SK-N-SH treated with all-trans-retinoic acid at 6 μM for 48 hours (cell line): ENCODE results near the gene YOD1.
"Not testable (repeated sequence)": the region's sequence is repeated elsewhere in the genome, so short reads cannot be mapped to it uniquely, and the experiment has no call there.

Source experiments
- ATAC-seq: fragments of 200-7000 bp; cut with Tn5 transposase; 3 replicates; pipeline ENCODE4 v1.9.1; 2020; ENCODE audit warnings: mild to moderate bottlenecking, moderate library complexity
- ARNTL ChIP-seq: fragments of 450-650 bp; formaldehyde crosslinking; IDR thresholded peaks from 2 replicates; pipeline ENCODE4 v1.5.0; 2020; ENCODE audit warnings: low read depth, mild to moderate bottlenecking, moderate library complexity, borderline replicate concordance
- CREB5 ChIP-seq: fragments of 250-450 bp; sonication (Bioruptor Pico); IDR thresholded peaks from 2 replicates; pipeline ENCODE4 v1.5.1; 2020; ENCODE audit warnings: low read depth, mild to moderate bottlenecking, moderate library complexity
- CSDC2 ChIP-seq: fragments of 250-450 bp; sonication (Bioruptor Pico); IDR thresholded peaks from 2 replicates; pipeline ENCODE4 v1.5.0; 2020; ENCODE audit warnings: mild to moderate bottlenecking, moderate library complexity
- CSRNP3 ChIP-seq: fragments of 250-450 bp; sonication (Bioruptor Pico); IDR thresholded peaks from 2 replicates; pipeline ENCODE4 v1.5.1; 2021; ENCODE audit warnings: mild to moderate bottlenecking, moderate library complexity
- ESRRG ChIP-seq: fragments of 250-450 bp; sonication (Bioruptor Pico); IDR thresholded peaks from 2 replicates; pipeline ENCODE4 v1.6.1; 2021; ENCODE audit warnings: mild to moderate bottlenecking
- GLIS3 ChIP-seq: fragments of 250-450 bp; sonication (Bioruptor Pico); IDR thresholded peaks from 2 replicates; pipeline ENCODE4 v1.5.0; 2020; ENCODE audit warnings: mild to moderate bottlenecking, moderate library complexity
- ISL1 ChIP-seq: fragments of 250-450 bp; sonication (Bioruptor Pico); IDR thresholded peaks from 2 replicates; pipeline ENCODE4 v2.1.2; 2022; ENCODE audit warnings: mild to moderate bottlenecking, moderate library complexity
- OSR1 ChIP-seq: fragments of 250-450 bp; sonication (Bioruptor Pico); IDR thresholded peaks from 2 replicates; pipeline ENCODE4 v1.8.0; 2022; ENCODE audit warnings: moderate library complexity, mild to moderate bottlenecking, inconsistent platforms
- POU6F1 ChIP-seq: fragments of 250-450 bp; sonication (Bioruptor Pico); IDR thresholded peaks from 2 replicates; pipeline ENCODE4 v1.8.0; 2021; ENCODE audit warnings: low read depth, mild to moderate bottlenecking, moderate library complexity, borderline replicate concordance
- PPARA ChIP-seq: fragments of 250-450 bp; sonication (Bioruptor Pico); IDR thresholded peaks from 2 replicates; pipeline ENCODE4 v1.5.0; 2020; ENCODE audit warnings: mild to moderate bottlenecking, borderline replicate concordance
- RARB ChIP-seq: fragments of 250-450 bp; sonication (Bioruptor Pico); IDR thresholded peaks from 2 replicates; pipeline ENCODE4 v1.8.0; 2021; ENCODE audit warnings: mild to moderate bottlenecking, moderate library complexity
- TCF4 ChIP-seq: fragments of 250-450 bp; sonication (Bioruptor Pico); IDR thresholded peaks from 2 replicates; pipeline ENCODE4 v1.8.0; 2021; ENCODE audit warnings: mild to moderate bottlenecking, moderate library complexity, borderline replicate concordance
- TOX ChIP-seq: fragments of 250-450 bp; sonication (Bioruptor Pico); IDR thresholded peaks from 2 replicates; pipeline ENCODE4 v1.8.0; 2021; ENCODE audit warnings: mild to moderate bottlenecking, moderate library complexity, borderline replicate concordance
- ZFP3 ChIP-seq: fragments of 250-450 bp; sonication (Bioruptor Pico); IDR thresholded peaks from 2 replicates; pipeline ENCODE4 v1.5.0; 2020; ENCODE audit warnings: mild to moderate bottlenecking, moderate library complexity
- ZFP30 ChIP-seq: fragments of 450-650 bp; formaldehyde crosslinking; IDR thresholded peaks from 2 replicates; pipeline ENCODE4 v1.5.0; 2022; ENCODE audit warnings: mild to moderate bottlenecking, moderate library complexity
- ZNF565 ChIP-seq: fragments of 450-650 bp; formaldehyde crosslinking; conservative IDR thresholded peaks from 2 replicates; pipeline ENCODE4 v1.5.0; 2020; ENCODE audit warnings: low read depth, mild to moderate bottlenecking, moderate library complexity
- ZNF70 ChIP-seq: fragments of 450-650 bp; formaldehyde crosslinking; IDR thresholded peaks from 2 replicates; pipeline ENCODE4 v1.5.0; 2020; ENCODE audit warnings: mild to moderate bottlenecking, moderate library complexity
- ZNF8 ChIP-seq: fragments of 450-650 bp; formaldehyde crosslinking; IDR thresholded peaks from 2 replicates; pipeline ENCODE4 v1.5.0; 2020; ENCODE audit warnings: mild to moderate bottlenecking, moderate library complexity
- TF ChIP-seq, protein P1 (sequence below): fragments of 250-450 bp; sonication (Bioruptor Pico); IDR thresholded peaks from 2 replicates; pipeline ENCODE4 v1.5.0; 2020; ENCODE audit warnings: mild to moderate bottlenecking, moderate library complexity
- TF ChIP-seq, protein P2 (sequence below): fragments of 250-450 bp; sonication (Bioruptor Pico); IDR thresholded peaks from 2 replicates; pipeline ENCODE4 v1.8.0; 2020; ENCODE audit warnings: mild to moderate bottlenecking, moderate library complexity, borderline replicate concordance

YOD1 gene

DNA sequence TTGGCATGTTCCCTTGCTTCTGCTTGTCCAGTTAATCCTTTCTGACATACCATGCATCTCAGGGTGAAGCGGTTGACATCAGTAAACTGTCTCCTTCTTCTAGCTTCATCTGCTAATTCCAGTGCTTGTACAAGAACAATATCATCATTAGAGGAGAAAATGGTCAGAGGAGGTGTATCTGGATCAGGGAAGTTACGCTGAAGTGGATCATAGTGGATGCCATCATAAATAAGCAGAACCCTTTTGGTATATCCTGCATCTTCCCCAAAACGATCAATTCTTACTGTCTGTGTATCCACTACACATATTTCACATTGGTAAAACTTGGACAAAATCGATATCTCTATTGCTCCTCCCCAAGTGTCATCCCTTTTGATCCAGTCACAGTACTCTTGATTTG lies 2.0 kb downstream of the YOD1 start:
- no peak for TF ChIP-seq ARNTL (CRISPR knock-in tag)
- no peak for TF ChIP-seq ISL1 (CRISPR knock-in tag)
- TF ChIP-seq, protein P1, sequence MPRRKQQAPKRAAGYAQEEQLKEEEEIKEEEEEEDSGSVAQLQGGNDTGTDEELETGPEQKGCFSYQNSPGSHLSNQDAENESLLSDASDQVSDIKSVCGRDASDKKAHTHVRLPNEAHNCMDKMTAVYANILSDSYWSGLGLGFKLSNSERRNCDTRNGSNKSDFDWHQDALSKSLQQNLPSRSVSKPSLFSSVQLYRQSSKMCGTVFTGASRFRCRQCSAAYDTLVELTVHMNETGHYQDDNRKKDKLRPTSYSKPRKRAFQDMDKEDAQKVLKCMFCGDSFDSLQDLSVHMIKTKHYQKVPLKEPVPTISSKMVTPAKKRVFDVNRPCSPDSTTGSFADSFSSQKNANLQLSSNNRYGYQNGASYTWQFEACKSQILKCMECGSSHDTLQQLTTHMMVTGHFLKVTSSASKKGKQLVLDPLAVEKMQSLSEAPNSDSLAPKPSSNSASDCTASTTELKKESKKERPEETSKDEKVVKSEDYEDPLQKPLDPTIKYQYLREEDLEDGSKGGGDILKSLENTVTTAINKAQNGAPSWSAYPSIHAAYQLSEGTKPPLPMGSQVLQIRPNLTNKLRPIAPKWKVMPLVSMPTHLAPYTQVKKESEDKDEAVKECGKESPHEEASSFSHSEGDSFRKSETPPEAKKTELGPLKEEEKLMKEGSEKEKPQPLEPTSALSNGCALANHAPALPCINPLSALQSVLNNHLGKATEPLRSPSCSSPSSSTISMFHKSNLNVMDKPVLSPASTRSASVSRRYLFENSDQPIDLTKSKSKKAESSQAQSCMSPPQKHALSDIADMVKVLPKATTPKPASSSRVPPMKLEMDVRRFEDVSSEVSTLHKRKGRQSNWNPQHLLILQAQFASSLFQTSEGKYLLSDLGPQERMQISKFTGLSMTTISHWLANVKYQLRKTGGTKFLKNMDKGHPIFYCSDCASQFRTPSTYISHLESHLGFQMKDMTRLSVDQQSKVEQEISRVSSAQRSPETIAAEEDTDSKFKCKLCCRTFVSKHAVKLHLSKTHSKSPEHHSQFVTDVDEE (CRISPR knock-in tag) = no peak
- TF ChIP-seq ZNF70 (CRISPR knock-in tag) = no peak
- no peak for ATAC-seq

DNA sequence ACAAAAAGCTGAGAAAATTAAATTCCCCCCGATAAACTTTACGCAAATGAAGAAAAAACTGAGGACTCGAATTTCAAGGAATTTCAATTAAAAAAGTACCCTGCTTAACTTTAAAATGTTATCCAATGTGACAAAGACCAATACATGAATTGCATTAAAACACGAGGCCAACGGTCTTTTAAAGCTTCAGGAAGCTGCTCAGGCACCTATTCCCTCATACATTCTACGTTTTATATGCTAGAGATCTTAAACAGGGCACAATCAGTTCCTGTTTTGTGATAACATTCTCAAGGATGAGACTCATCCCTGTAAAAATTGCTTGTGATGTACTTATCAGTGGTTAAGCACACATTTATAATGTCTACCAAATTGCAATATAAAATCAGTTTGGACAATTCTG lies 3.0 kb downstream of the YOD1 start:
- no peak for ATAC-seq
- TF ChIP-seq OSR1 (CRISPR knock-in tag) (no peak), ZNF8 (no peak), TCF4 (no peak), ARNTL (CRISPR knock-in tag) (no peak), ESRRG (no peak), ISL1 (CRISPR knock-in tag) (no peak), CSRNP3 (CRISPR knock-in tag) (no peak), RARB (no peak)

DNA sequence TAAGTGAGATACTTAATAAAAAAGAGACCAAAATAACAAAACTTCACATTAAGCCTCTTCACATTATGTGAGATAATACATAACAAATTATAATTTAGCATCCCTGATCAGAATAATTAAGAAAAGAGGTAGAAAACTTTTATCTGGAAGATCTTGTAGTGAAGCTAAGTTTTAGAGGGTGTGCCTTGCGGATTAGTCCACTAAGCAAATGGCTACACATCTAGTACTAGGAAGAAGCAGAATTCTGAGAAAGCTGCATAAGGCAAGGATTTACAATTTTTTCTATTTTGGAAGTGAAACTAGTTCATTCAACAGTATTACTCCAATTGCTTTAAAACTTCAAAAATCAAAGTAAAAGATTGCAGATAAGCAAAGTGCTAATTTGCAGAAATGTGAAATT lies 3.5 kb downstream of the YOD1 start:
- ATAC-seq = no peak
- TF ChIP-seq PPARA = no peak
- no peak for TF ChIP-seq ZNF8
- TF ChIP-seq ESRRG = no peak
- TF ChIP-seq TOX (CRISPR knock-in tag) = no peak
- TF ChIP-seq TCF4 = no peak
- TF ChIP-seq, protein P2, sequence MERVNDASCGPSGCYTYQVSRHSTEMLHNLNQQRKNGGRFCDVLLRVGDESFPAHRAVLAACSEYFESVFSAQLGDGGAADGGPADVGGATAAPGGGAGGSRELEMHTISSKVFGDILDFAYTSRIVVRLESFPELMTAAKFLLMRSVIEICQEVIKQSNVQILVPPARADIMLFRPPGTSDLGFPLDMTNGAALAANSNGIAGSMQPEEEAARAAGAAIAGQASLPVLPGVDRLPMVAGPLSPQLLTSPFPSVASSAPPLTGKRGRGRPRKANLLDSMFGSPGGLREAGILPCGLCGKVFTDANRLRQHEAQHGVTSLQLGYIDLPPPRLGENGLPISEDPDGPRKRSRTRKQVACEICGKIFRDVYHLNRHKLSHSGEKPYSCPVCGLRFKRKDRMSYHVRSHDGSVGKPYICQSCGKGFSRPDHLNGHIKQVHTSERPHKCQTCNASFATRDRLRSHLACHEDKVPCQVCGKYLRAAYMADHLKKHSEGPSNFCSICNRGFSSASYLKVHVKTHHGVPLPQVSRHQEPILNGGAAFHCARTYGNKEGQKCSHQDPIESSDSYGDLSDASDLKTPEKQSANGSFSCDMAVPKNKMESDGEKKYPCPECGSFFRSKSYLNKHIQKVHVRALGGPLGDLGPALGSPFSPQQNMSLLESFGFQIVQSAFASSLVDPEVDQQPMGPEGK (CRISPR knock-in tag) = no peak
- no peak for TF ChIP-seq OSR1 (CRISPR knock-in tag)
- TF ChIP-seq CREB5 (CRISPR knock-in tag) = no peak
- TF ChIP-seq ZNF565 = no peak
- no peak for TF ChIP-seq ZFP30 (CRISPR knock-in tag)
- TF ChIP-seq ISL1 (CRISPR knock-in tag) = no peak

GRCh38 chr1:207045453-207045852 lies 5.6 kb downstream of the YOD1 start:
- no peak for ATAC-seq
- TF ChIP-seq ZNF565 (no peak), ESRRG (no peak), TCF4 (no peak), PPARA (no peak), OSR1 (CRISPR knock-in tag) (no peak), RARB (no peak), POU6F1 (CRISPR knock-in tag) (no peak), TOX (CRISPR knock-in tag) (no peak), ISL1 (CRISPR knock-in tag) (no peak), ZFP3 (no peak), CSDC2 (CRISPR knock-in tag) (no peak), CREB5 (CRISPR knock-in tag) (no peak), GLIS3 (CRISPR knock-in tag) (no peak)
- TF ChIP-seq, protein P2 (CRISPR knock-in tag) = no peak

GRCh38 chr1:207041397-207041796 lies 9.6 kb downstream of the YOD1 start:
- ATAC-seq = not testable (repeated sequence)
